ENCODE measurements around the gene MRTFB. TPM values are rescaled to one million over a fixed set of nuclear protein-coding genes. Genes with fewer than 3 reads are reported as not detected.

The MRTFB gene
- total RNA-seq, 1 experiment from 2014 or later = 67.3 TPM

DNA sequence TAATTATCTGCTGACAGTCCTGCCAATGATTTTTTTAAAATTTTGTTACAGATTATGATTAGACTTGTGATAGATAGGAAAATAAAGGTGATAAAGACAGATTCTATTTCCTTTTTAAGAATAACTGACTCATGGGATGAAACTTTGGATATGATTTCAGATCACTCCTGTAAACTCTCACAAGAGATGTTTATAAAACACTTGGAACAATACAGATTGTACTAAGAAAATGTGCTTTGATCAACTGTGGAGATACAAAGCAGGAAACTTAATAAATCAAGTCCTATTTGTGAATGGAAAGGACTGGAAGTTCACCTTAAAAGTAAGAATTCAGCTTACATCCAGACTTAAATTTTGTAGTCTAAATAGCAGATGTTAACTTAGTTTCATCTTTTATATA, 21.4 kb downstream of the MRTFB start:
- no TSS peak for BruUV-seq (replicated peaks)
- DNase-seq = no peak
- Mint-ChIP-seq H3K27ac (ENCODE audit: unreplicated experiment) (no peak overlapping the region), H3K4me1 (ENCODE audit: low read depth, unreplicated experiment) (peaks cover 52% of the 10 kb centered on the region), H3K27me3 (ENCODE audit: unreplicated experiment) (no peaks in the 10 kb centered on the region), H3K36me3 (ENCODE audit: insufficient read depth, unreplicated experiment) (peaks cover 19% of the 10 kb centered on the region), H3K9me3 (ENCODE audit: low read depth, unreplicated experiment) (no peaks in the 10 kb centered on the region), H3K4me3 (ENCODE audit: low read depth, unreplicated experiment) (no peak overlapping the region)
- CTCF ChIA-PET = no interaction called here
- intact Hi-C loops (cut with micrococcal nuclease; ENCODE audit: unreplicated experiment) = loop anchor here (10.0 kb wide), 1 partner anchor 452 kb away; no protein-coding TSS in a partner anchor
- TF ChIP-seq, protein P1, sequence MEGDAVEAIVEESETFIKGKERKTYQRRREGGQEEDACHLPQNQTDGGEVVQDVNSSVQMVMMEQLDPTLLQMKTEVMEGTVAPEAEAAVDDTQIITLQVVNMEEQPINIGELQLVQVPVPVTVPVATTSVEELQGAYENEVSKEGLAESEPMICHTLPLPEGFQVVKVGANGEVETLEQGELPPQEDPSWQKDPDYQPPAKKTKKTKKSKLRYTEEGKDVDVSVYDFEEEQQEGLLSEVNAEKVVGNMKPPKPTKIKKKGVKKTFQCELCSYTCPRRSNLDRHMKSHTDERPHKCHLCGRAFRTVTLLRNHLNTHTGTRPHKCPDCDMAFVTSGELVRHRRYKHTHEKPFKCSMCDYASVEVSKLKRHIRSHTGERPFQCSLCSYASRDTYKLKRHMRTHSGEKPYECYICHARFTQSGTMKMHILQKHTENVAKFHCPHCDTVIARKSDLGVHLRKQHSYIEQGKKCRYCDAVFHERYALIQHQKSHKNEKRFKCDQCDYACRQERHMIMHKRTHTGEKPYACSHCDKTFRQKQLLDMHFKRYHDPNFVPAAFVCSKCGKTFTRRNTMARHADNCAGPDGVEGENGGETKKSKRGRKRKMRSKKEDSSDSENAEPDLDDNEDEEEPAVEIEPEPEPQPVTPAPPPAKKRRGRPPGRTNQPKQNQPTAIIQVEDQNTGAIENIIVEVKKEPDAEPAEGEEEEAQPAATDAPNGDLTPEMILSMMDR (IDR thresholded peaks at IDR 0.05; ENCODE audit: unreplicated experiment) = no peak

DNA sequence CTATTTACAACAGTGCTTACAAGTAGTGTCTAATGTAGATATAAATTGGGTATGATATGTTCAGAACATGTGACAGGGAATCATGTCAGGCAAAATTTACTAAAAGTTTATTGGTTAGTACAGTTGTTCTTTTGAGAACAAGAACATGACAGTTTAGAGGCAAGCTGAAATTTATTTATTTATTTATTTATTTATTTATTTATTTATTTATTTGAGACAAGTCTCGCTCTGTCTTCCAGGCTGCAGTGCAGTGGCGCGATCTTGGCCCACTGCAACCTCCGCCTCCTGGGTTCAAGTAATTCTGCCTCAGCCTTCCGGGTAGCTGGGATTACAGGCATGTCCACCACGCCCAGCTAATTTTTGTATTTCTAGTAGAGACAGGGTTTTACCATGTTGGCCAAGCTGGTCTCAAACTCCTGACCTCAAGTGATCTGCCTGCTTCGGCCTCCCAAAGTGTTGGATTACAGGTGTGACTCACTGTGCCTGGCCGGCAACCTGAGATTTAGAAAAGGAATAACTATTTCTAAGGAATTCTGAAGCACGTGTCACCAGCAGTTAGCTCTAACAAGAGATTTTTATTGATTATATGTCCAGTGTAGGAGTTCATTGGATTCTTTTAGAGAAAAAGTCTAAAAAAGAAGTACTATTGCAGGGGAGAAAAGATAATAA, 24.9 kb downstream of the MRTFB start:
- CTCF ChIA-PET = interaction anchor here (0.8 to 2.4 kb wide), 4 partner anchors 14 to 176 kb away, joined by 4 to 11 read pairs (median 8); partner anchors contain the start of gene ERCC4
- Mint-ChIP-seq H3K36me3 (ENCODE audit: insufficient read depth, unreplicated experiment) (peaks cover 19% of the 10 kb centered on the region), H3K27ac (ENCODE audit: unreplicated experiment) (peak overlapping the region; percentile 99), H3K9me3 (ENCODE audit: low read depth, unreplicated experiment) (no peaks in the 10 kb centered on the region), H3K4me1 (ENCODE audit: low read depth, unreplicated experiment) (peaks cover 60% of the 10 kb centered on the region), H3K27me3 (ENCODE audit: unreplicated experiment) (no peaks in the 10 kb centered on the region), H3K4me3 (ENCODE audit: low read depth, unreplicated experiment) (peak overlapping the region; percentile 34)
- peak; percentile 77 for DNase-seq
- intact Hi-C loops (cut with micrococcal nuclease; ENCODE audit: unreplicated experiment) = loop anchor here (2.0 to 10.0 kb wide), 2 partner anchors 23 to 449 kb away; no protein-coding TSS in a partner anchor
- TF ChIP-seq, protein P1 (IDR thresholded peaks at IDR 0.05; ENCODE audit: unreplicated experiment) = no peak
- BruUV-seq (replicated peaks) = no TSS peak

DNA sequence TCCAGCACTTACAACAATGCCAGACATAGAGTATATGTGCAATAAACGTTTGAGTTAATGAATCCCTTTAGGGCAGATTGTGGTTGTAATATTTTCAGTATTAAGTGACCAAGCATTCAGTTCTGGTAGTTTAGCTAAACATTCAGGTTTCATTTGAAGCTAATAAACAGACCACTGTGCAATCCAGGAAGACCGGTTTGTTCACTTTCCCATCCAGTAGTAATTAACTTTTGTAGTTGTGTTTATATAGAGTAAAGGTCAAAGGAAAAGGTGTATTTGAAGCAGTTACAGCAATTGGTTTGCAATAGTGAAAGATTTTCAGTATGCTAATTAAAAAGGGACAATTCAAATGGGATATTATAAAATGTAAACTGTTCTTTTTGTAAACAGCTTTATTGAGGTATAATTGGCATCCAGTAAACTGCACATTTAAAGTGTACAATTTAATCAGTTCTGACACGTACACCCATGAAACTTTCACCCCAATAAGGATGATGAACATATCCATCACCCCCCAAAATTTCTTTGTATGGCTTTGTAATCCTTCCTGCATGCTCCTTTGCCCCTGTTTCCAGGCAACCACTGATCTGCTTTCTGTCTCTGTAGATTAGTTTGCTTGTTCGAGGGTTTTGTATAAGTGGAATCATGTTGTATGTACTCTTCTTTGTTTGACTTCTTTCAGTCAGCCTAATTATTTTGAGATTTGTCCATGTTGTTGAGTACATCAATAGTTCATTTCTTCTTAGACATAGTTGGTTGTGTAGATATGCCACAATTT, 26.3 kb downstream of the MRTFB start:
- DNase-seq = peak; percentile 76

DNA sequence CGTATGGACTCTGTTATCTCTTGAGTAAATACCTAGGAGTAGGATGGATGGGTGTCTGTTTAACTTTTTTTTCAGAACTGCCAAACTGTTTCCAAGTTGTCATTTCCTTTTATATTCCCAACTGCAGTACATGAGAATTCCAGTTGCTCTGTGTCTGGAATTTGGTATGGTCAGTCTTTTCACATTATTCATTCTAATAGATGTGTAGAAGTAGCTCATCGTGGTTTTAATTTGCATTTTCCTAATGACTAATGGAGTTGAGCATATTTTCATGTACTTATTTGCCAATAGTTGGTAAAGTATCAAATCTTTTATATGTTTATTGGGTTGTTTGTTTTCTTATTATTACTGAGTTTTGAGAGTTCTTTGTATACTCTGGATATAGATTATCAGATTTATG, 27.0 kb downstream of the MRTFB start:
- TF ChIP-seq, protein P1 (IDR thresholded peaks at IDR 0.05; ENCODE audit: unreplicated experiment) = no peak

More for the DNA sequence above, 26.3 kb downstream of the MRTFB start:
- Mint-ChIP-seq H3K27me3 (ENCODE audit: unreplicated experiment) (no peaks in the 10 kb centered on the region), H3K4me3 (ENCODE audit: low read depth, unreplicated experiment) (peak overlapping the region; percentile 67), H3K27ac (ENCODE audit: unreplicated experiment) (peak overlapping the region; percentile 99), H3K36me3 (ENCODE audit: insufficient read depth, unreplicated experiment) (peaks cover 13% of the 10 kb centered on the region), H3K9me3 (ENCODE audit: low read depth, unreplicated experiment) (no peaks in the 10 kb centered on the region), H3K4me1 (ENCODE audit: low read depth, unreplicated experiment) (peaks cover 68% of the 10 kb centered on the region)
- CTCF ChIA-PET = interaction anchor here (0.7 to 2.4 kb wide), 4 partner anchors 10 to 178 kb away, joined by 3 to 11 read pairs (median 6); partner anchors contain the start of gene ERCC4
- intact Hi-C loops (cut with micrococcal nuclease; ENCODE audit: unreplicated experiment) = loop anchor here (1.0 to 10.0 kb wide), 3 partner anchors 25 to 447 kb away; no protein-coding TSS in a partner anchor
- no TSS peak for BruUV-seq (replicated peaks)
- TF ChIP-seq, protein P1 (IDR thresholded peaks at IDR 0.05; ENCODE audit: unreplicated experiment) = no peak

More for the DNA sequence above, 27.0 kb downstream of the MRTFB start:
- Mint-ChIP-seq H3K9me3 (ENCODE audit: low read depth, unreplicated experiment) (no peaks in the 10 kb centered on the region), H3K36me3 (ENCODE audit: insufficient read depth, unreplicated experiment) (peaks cover 13% of the 10 kb centered on the region), H3K27me3 (ENCODE audit: unreplicated experiment) (no peaks in the 10 kb centered on the region), H3K27ac (ENCODE audit: unreplicated experiment) (peak overlapping the region; percentile 99), H3K4me1 (ENCODE audit: low read depth, unreplicated experiment) (peaks cover 75% of the 10 kb centered on the region), H3K4me3 (ENCODE audit: low read depth, unreplicated experiment) (peak overlapping the region; percentile 67)
- DNase-seq = no peak
- no TSS peak for BruUV-seq (replicated peaks)
- CTCF ChIA-PET = interaction anchor here (2.4 kb wide), 1 partner anchor 12 kb away, joined by 11 read pairs; no protein-coding TSS in a partner anchor
- intact Hi-C loops (cut with micrococcal nuclease; ENCODE audit: unreplicated experiment) = loop anchor here (10.0 kb wide), 1 partner anchor 447 kb away; no protein-coding TSS in a partner anchor
